ENCODE measurements around the gene RPL9. TPM values are rescaled to one million over a fixed set of nuclear protein-coding genes. Genes with fewer than 3 reads are reported as not detected.

RPL9 gene
- total RNA-seq, 1 donor from 2014 or later: 1,701 TPM

DNA sequence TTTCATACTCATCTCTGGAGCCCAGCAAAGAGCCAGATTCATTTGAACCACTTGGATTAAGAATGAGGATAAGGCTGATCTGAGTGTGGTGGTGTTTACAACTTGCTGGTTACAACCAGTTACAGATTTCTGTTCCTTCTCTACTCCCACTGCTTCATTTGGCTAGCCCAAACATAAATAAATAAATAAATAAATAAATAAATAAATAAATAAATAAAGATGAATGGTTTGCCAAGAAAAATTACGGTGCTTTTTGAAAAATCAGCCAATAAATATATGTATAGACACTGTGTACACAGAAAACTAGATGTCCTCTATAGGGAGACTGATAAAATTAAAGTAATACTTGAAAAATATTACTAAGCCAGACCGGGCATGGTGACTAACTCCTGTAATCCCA is 17.1 kb downstream of the RPL9 start:
- intact Hi-C loops (cut with DNase I): no loop called here
- H3K36me3 ChIP-seq: no peaks in the 10 kb centered on the region
- no peak overlapping the region for H3K4me3 ChIP-seq
- H3K9me3 ChIP-seq: no peaks in the 10 kb centered on the region
- no peaks in the 10 kb centered on the region for H3K27me3 ChIP-seq
- TF ChIP-seq, protein P1, sequence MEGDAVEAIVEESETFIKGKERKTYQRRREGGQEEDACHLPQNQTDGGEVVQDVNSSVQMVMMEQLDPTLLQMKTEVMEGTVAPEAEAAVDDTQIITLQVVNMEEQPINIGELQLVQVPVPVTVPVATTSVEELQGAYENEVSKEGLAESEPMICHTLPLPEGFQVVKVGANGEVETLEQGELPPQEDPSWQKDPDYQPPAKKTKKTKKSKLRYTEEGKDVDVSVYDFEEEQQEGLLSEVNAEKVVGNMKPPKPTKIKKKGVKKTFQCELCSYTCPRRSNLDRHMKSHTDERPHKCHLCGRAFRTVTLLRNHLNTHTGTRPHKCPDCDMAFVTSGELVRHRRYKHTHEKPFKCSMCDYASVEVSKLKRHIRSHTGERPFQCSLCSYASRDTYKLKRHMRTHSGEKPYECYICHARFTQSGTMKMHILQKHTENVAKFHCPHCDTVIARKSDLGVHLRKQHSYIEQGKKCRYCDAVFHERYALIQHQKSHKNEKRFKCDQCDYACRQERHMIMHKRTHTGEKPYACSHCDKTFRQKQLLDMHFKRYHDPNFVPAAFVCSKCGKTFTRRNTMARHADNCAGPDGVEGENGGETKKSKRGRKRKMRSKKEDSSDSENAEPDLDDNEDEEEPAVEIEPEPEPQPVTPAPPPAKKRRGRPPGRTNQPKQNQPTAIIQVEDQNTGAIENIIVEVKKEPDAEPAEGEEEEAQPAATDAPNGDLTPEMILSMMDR (IDR thresholded peaks at IDR 0.05): no peak
- no peaks in the 10 kb centered on the region for H3K4me1 ChIP-seq
- DNase-seq (ENCODE audit: low spot score in 2 of 2): no peak
- no peak overlapping the region for H3K27ac ChIP-seq

DNA sequence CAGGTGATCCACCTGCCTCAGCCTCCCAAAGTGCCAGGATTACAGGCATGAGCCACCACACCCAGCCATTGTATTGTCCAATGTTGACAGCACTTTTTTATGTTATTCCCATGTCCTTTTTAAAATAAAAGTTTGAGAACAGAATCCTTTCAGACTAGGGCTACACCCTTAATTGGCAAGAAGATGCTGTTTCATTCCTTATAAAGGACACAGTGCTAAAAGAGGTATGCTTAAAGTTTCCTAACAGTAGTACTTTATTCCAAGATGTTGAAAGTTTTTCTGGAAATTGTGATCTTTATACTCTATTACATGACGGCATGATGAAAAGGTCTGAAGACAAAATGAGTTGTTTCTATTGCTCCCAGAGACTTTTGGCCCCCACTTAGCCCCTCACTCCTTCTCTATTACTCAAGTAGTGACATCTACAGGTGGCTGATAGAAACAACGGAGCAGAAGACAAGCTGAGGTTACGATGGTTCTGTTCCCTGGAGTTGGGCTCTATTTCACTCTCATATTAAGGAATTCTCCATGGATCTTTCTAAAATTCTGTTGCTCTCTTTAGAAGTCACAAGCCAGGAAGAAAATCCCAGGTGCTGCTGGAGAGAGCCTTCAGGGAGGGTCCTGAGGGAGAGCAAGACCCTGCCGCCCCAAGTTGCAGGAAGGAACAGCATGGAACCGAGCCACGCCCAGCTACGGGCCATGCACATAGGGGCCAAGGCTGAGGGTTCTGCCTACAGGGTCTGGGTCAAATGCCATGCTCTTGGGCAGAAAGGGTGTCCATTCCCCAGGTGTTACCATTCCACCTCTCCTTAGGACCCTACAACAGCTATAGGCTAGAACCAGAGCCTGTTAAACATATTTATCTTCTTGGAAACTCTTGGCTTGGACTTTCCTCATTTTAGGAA is 22.8 kb downstream of the RPL9 start:
- DNase-seq (ENCODE audit: low spot score in 2 of 2): no peak
- no peaks in the 10 kb centered on the region for H3K4me1 ChIP-seq
- no peak overlapping the region for H3K4me3 ChIP-seq
- TF ChIP-seq, protein P1 (IDR thresholded peaks at IDR 0.05): no peak
- H3K27ac ChIP-seq: no peak overlapping the region
- no peaks in the 10 kb centered on the region for H3K9me3 ChIP-seq
- no peaks in the 10 kb centered on the region for H3K36me3 ChIP-seq
- no peaks in the 10 kb centered on the region for H3K27me3 ChIP-seq
- intact Hi-C loops (cut with DNase I): no loop called here

DNA sequence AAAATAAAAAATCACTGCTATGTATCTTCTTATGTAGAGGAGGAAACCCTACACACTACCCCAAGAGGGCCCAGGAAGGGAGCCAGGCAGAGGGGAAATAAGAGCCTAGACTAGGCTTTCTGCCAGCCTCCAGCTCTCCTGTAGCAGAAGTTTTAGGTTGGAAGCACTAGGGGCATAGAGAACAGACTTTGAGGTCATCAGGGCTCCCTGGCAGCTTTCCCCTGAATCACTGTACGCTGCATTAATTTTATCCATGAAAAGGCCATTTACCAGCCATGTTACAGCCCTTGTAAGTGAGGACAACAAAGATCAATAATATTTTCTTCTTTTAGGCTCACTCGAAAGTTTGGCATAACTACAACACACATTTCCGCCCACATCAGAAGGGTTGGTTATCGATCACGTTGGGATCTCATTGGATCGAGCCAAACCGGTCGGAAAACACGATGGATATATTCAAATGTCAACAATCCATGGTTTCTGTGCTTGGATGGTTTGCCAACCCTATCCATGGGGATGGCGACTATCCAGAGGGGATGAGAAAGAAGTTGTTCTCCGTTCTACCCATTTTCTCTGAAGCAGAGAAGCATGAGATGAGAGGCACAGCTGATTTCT is 24.7 kb downstream of the RPL9 start:
- Histone ChIP-seq H3K4me1 (no peaks in the 10 kb centered on the region), H3K9me3 (no peaks in the 10 kb centered on the region), H3K36me3 (no peaks in the 10 kb centered on the region), H3K4me3 (no peak overlapping the region), H3K27me3 (no peaks in the 10 kb centered on the region), H3K27ac (no peak overlapping the region)
- no peak for DNase-seq (ENCODE audit: low spot score in 2 of 2)
- TF ChIP-seq, protein P1 (IDR thresholded peaks at IDR 0.05): no peak
- intact Hi-C loops (cut with DNase I): no loop called here

DNA sequence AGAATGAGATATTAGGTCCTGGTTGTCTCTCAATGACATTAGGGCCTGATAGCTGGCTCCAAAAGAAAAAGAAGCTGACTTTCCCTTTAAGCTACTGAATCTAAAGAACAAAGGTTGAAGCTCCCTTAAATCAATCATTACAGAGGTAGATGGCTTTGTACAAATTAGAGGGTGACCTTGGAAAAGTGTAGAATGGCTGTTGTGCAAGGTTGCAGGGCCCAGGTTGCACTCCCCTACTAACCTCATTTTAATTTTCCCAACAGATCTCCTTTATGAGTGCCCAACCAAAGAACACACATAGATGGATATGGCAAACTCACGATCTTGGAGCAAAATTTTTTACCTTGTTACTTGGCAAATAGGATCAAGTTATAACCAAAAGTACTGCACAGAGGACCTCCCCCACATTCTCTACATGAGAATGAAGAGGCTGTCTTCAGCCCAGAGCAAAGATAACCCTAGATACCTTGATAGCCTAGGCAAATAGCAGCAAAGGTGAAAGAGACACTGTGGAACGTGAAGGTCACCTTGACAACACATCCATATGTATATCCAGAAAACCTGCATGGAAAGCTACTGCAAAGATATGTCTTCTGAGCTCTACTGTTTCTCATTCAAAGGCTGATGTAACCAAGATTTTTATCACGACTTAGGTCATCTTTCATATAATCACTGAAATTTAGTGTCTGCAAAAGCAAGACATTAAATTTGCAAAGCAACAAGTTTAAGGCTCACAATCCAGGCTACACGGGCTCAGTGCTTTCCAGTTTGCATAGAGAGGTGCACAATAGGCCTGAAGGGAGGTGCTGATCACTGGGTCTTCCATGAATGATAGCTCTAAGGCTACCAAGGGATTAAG is 29.0 kb downstream of the RPL9 start:
- Histone ChIP-seq H3K4me1 (no peaks in the 10 kb centered on the region), H3K36me3 (no peaks in the 10 kb centered on the region), H3K9me3 (no peaks in the 10 kb centered on the region), H3K4me3 (no peak overlapping the region), H3K27me3 (no peaks in the 10 kb centered on the region), H3K27ac (no peak overlapping the region)
- TF ChIP-seq, protein P1 (IDR thresholded peaks at IDR 0.05): no peak
- intact Hi-C loops (cut with DNase I): no loop called here
- no peak for DNase-seq (ENCODE audit: low spot score in 2 of 2)

DNA sequence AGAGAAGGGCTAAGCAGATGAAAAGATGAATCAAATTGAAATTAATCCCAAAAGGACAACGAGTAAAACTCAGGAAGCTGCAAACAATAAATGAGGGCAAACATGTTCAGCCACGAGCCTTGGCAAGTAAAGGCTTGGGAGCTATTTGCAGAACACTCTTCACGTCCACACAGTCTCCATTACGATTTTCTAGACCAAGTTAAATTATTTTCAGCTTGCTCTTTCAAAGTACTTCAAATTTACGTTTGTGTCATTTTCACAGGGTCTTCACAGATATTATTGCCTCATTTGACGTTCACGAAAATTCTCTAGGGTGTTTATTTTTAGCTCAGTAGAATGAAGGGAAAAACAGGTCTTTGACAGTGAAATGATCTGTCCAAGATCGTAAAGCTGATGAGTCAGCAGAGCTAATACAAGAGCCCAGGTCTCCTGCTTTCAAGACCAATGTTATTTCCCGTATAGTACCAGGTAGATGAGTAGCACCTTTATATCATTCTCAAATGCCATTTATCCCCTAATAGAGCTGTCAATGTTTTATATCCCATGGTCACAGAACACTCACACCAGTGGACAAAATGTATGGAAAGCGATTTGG is 31.1 kb downstream of the RPL9 start:
- TF ChIP-seq, protein P1 (IDR thresholded peaks at IDR 0.05): no peak
- no peaks in the 10 kb centered on the region for H3K4me1 ChIP-seq
- no peak overlapping the region for H3K4me3 ChIP-seq
- H3K27ac ChIP-seq: no peak overlapping the region
- no peaks in the 10 kb centered on the region for H3K27me3 ChIP-seq
- H3K9me3 ChIP-seq: no peaks in the 10 kb centered on the region
- intact Hi-C loops (cut with DNase I): no loop called here
- no peaks in the 10 kb centered on the region for H3K36me3 ChIP-seq
- no peak for DNase-seq (ENCODE audit: low spot score in 2 of 2)

Measured in ascending aorta (tissue), 2 donors.